OCI-LY7 (cell line): ENCODE results near the gene DGKE.

Experiments used
- EZH2phosphoT487 ChIP-seq: fragments of 200-600 bp; sonication (generic); IDR thresholded peaks from 2 replicates; pipeline ENCODE4 v1.6.1; 2018; ENCODE audit warnings: low read depth, borderline replicate concordance, mild to moderate bottlenecking, mixed run types, antibody characterized with exemption, low read length, moderate library complexity, mixed read lengths
- TF ChIP-seq, protein P1 (sequence below): fragments of 200-600 bp; sonication (generic); conservative IDR thresholded peaks from 2 replicates; pipeline ENCODE4 v1.5.1; 2014; ENCODE audit warnings: mild to moderate bottlenecking, antibody characterized with exemption, low read length, moderate library complexity, mixed read lengths

DNA sequence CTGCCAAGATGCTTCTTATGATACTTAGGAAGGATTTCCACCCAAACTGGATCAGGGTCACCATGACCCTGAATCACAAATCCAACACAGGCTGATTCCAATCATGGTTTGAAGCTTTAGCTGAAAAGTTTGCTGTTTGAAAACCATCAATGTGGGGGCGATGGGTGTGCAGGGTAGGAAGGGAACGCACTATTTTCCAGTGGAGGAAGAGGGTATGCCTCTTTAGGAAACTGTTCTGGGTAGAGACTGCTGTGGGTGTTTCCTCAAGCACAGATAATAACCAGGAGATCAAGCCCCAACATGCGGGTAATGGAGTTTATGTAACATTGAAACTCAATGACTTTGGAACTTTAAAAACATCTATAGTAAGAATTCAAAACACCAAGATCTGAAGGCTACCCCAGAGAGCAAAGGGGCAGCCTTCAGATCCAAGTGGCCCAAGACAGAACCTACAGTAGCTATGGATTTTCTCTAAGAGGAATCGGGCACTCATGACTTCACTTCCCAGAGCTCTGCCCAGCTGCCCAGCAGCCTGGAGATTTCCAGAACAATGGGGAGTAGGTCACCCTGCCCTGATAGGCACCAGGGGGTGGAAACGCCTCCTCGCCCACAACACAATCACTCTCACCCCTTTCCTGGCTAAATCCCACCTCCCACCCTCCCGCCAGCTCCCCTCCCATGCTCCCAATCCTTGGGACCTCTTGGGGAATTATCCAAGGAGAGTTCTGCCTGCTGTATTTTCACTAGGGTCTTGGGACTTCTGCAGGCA is 57.1 kb downstream of the DGKE start:
- TF ChIP-seq, protein P1, sequence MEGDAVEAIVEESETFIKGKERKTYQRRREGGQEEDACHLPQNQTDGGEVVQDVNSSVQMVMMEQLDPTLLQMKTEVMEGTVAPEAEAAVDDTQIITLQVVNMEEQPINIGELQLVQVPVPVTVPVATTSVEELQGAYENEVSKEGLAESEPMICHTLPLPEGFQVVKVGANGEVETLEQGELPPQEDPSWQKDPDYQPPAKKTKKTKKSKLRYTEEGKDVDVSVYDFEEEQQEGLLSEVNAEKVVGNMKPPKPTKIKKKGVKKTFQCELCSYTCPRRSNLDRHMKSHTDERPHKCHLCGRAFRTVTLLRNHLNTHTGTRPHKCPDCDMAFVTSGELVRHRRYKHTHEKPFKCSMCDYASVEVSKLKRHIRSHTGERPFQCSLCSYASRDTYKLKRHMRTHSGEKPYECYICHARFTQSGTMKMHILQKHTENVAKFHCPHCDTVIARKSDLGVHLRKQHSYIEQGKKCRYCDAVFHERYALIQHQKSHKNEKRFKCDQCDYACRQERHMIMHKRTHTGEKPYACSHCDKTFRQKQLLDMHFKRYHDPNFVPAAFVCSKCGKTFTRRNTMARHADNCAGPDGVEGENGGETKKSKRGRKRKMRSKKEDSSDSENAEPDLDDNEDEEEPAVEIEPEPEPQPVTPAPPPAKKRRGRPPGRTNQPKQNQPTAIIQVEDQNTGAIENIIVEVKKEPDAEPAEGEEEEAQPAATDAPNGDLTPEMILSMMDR, result no peak
- no peak for TF ChIP-seq EZH2phosphoT487
